ENCODE measurements around the gene LNX1. TPM values are rescaled to one million over a fixed set of nuclear protein-coding genes. Genes with fewer than 3 reads are reported as not detected.

Gene LNX1
- total and polyA plus RNA-seq, 2 of the 8 experiments (the other 6 are each of a cell fraction or from before 2014, with no cell fraction given): 2.7 to 3.8 TPM

DNA sequence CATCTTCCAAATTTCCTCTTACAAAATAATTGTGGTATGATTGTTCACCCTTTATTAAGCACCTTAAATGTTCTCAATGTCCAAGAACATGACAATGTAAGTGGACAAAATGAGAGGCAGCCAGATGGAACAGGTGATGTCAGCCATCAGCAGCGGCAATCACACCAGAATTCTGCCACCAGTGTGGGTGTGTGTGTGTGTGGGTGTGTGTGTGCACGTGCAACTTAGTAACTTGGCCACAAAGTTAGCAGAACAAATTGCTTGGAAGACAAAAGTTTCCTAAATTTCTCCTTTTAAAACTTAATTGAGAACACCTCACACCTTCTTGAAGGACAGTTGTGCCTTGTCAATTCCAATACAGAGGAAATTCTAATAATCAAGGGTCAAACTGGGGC lies 18.7 kb downstream of the LNX1 start:
- H3K4me3 ChIP-seq (ENCODE audit: extremely low read depth in 1 of 4, insufficient read depth in 2 of 4, low read depth in 3 of 4, low read length in 4 of 4): no peak overlapping the region
- H2BK20ac ChIP-seq (ENCODE audit: low read length): no peak overlapping the region
- H2BK12ac ChIP-seq (ENCODE audit: low read depth, low read length): no peak overlapping the region
- H3K27me3 ChIP-seq (replicated peaks in 1 of 4; ENCODE audit: control insufficient read depth in 3 of 4, extremely low read depth in 1 of 4, insufficient read depth in 3 of 4, low read length in 3 of 4): no peaks in the 10 kb centered on the region
- no peak overlapping the region for H2BK120ac ChIP-seq (replicated peaks; ENCODE audit: low read depth, low read length)
- H3K18ac ChIP-seq (ENCODE audit: extremely low read depth, low read length): no peak overlapping the region
- H2BK5ac ChIP-seq (ENCODE audit: low read depth, low read length): no peak overlapping the region
- TF ChIP-seq RFX5 (IDR thresholded peaks at IDR 0.05; ENCODE audit: borderline replicate concordance, low read depth, low read length) (no peak), CHD2 (IDR thresholded peaks at IDR 0.05; ENCODE audit: low read length) (no peak), POU5F1 (IDR thresholded peaks at IDR 0.05; ENCODE audit: low read depth, low read length) (no peak), NANOG (IDR thresholded peaks at IDR 0.05; ENCODE audit: insufficient read depth, low read depth, low read length, poor library complexity, severe bottlenecking) (no peak), KDM5A (IDR thresholded peaks at IDR 0.05; ENCODE audit: low read length) (no peak), YY1 (IDR thresholded peaks at IDR 0.05; ENCODE audit: low read depth, low read length) (no peak), CBX8 (IDR thresholded peaks at IDR 0.05; ENCODE audit: borderline replicate concordance, low read depth, low read length) (no peak), CREB1 (IDR thresholded peaks at IDR 0.05) (no peak), HDAC2 (IDR thresholded peaks at IDR 0.05; ENCODE audit: borderline replicate concordance in 1 of 2, low read depth in 2 of 2, low read length in 2 of 2) (no peak), ATF3 (IDR thresholded peaks at IDR 0.05; ENCODE audit: insufficient read depth, low read depth, low read length) (no peak), POLR2A (IDR thresholded peaks at IDR 0.05; ENCODE audit: control extremely low read depth in 1 of 2, low read depth in 2 of 2, low read length in 2 of 2) (no peak), NRF1 (IDR thresholded peaks at IDR 0.05; ENCODE audit: low read depth, low read length) (no peak), KDM1A (IDR thresholded peaks at IDR 0.05; ENCODE audit: borderline replicate concordance, low read length) (no peak), JUN (IDR thresholded peaks at IDR 0.05; ENCODE audit: low read depth, low read length) (no peak)
- no peak overlapping the region for H4K8ac ChIP-seq (ENCODE audit: extremely low read depth, insufficient read depth, low read length)
- POLR2A ChIA-PET (ENCODE audit: partially characterized antibody): no interaction called here
- no peak overlapping the region for H4K91ac ChIP-seq (replicated peaks; ENCODE audit: insufficient read length, low read length)
- peaks cover 0 to 3% (median 0%) of the 10 kb centered on the region in 4 experiments; a peak in 1 of 7 replicates for H3K4me1 ChIP-seq (replicated peaks in 1 of 4; ENCODE audit: control insufficient read depth in 3 of 4, insufficient read depth in 4 of 4, low read length in 3 of 4)
- no peak overlapping the region for H2AFZ ChIP-seq (ENCODE audit: low read length)
- no peak overlapping the region for H3K4ac ChIP-seq (replicated peaks; ENCODE audit: insufficient read length, low read depth, low read length)
- H3K9me3 ChIP-seq (ENCODE audit: insufficient read depth in 2 of 2, low read depth in 1 of 2, low read length in 1 of 2): no peaks in the 10 kb centered on the region
- no peak for FAIRE-seq
- WGBS, 2 experiments (ENCODE audit: extremely low coverage in 1 of 2, insufficient coverage in 1 of 2, insufficient read length in 1 of 2, insufficient replicate concordance in 2 of 2, low coverage in 1 of 2, low lambda C conversion rate in 2 of 2, missing lambda C conversion rate in 1 of 2): 92% methylated on average over 2 of the region's 2 CpGs; no CpG with 5 or more reads in 1 of the 2 experiments
- H3K79me1 ChIP-seq (ENCODE audit: low read depth, low read length): no peaks in the 10 kb centered on the region
- no peak for DNase-seq (ENCODE audit: low read depth in 1 of 2, low spot score in 2 of 2)
- H3K4me2 ChIP-seq (ENCODE audit: insufficient read depth in 1 of 2, low read depth in 2 of 2, low read length in 2 of 2): no peak overlapping the region
- H4K5ac ChIP-seq (ENCODE audit: insufficient read length, low read depth, low read length): no peak overlapping the region
- no peaks in the 10 kb centered on the region for H4K20me1 ChIP-seq (replicated peaks in 1 of 2; ENCODE audit: control insufficient read depth in 1 of 2, insufficient read depth in 2 of 2, low read length in 2 of 2)
- H2AK5ac ChIP-seq (ENCODE audit: low read depth, low read length): no peak overlapping the region
- H3K56ac ChIP-seq (replicated peaks; ENCODE audit: insufficient read length, low read depth, low read length): no peak overlapping the region
- CTCF ChIA-PET (ENCODE audit: partially characterized antibody): interaction anchor here (0.6 kb wide), 1 partner anchor 499 kb away, joined by 3 read pairs; no protein-coding TSS in a partner anchor
- H3K79me2 ChIP-seq (ENCODE audit: control insufficient read depth in 1 of 2, insufficient read depth in 2 of 2, low read length in 2 of 2): no peaks in the 10 kb centered on the region
- H2BK15ac ChIP-seq (ENCODE audit: low read length): no peak overlapping the region
- no peaks in the 10 kb centered on the region for H3K23me2 ChIP-seq (ENCODE audit: low read depth, low read length)
- no peak overlapping the region for H3K27ac ChIP-seq (ENCODE audit: low read depth, low read length)
- H3K23ac ChIP-seq (ENCODE audit: insufficient read length): no peak overlapping the region
- H3K9ac ChIP-seq (replicated peaks in 1 of 4; ENCODE audit: extremely low read depth in 1 of 4, low read depth in 3 of 4, low read length in 3 of 4): no peak overlapping the region
- H3K36me3 ChIP-seq (ENCODE audit: control insufficient read depth in 2 of 4, insufficient read depth in 4 of 4, low read length in 3 of 4): no peaks in the 10 kb centered on the region
- H3K14ac ChIP-seq (ENCODE audit: insufficient read length): no peak overlapping the region

Measured in H1 (cell line).